A172 (cell line): ENCODE results near the gene SNAPIN. TPM values are rescaled to one million over a fixed set of nuclear protein-coding genes. Genes with fewer than 3 reads are reported as not detected.

Experiments used
- DNase-seq: peaks from one replicate; pipeline ENCODE4 v3.0.0-alpha.2; 2015; ENCODE audit warnings: low spot score
- total RNA-seq: library from RNA; depleted of rRNA; stranded (reverse); fragments of >200 nt; shearing (Covaris generic); gene quantifications from 2 replicates; pipeline ENCODE4 v1.2.3, GENCODE V29; 2014; rRNA removed

Gene SNAPIN
- 150 and 158 TPM in 2 replicates for total RNA-seq

- peak; percentile 86 for DNase-seq
Measured at GRCh38 chr1:153658400-153659174, at the start of gene SNAPIN. TSS of gene SNAPIN (plus strand) at chr1:153658703. CDS start at chr1:153658744, 41 bp downstream.

GRCh38 chr1:153608742-153609584, 49.5 kb upstream of the SNAPIN start:
- DNase-seq, result peak; percentile 98

GRCh38 chr1:153609585-153609907, 49.0 kb upstream of the SNAPIN start:
- peak; percentile 34 for DNase-seq

GRCh38 chr1:153610334-153610733, 48.2 kb upstream of the SNAPIN start:
- peak; percentile 87 for DNase-seq

- peak; percentile 71 for DNase-seq
Measured at GRCh38 chr1:153610811-153611301, 47.6 kb upstream of the SNAPIN start.

- DNase-seq, result no peak
Measured at GRCh38 chr1:153611356-153611755, 47.1 kb upstream of the SNAPIN start.

GRCh38 chr1:153612111-153612754, 46.3 kb upstream of the SNAPIN start:
- no peak for DNase-seq

- DNase-seq, result peak; percentile 79
Measured at GRCh38 chr1:153612755-153613331, 45.7 kb upstream of the SNAPIN start, which contains the start of gene S100A16. TSS of gene S100A16 (minus strand) at chr1:153613137. CDS start at chr1:153608151, 4,986 bp downstream.

- no peak for DNase-seq
Measured at GRCh38 chr1:153613406-153613805, 45.1 kb upstream of the SNAPIN start.

GRCh38 chr1:153614189-153614900, 44.2 kb upstream of the SNAPIN start:
- no peak for DNase-seq

- DNase-seq, result no peak
Measured at GRCh38 chr1:153614906-153615305, 43.6 kb upstream of the SNAPIN start.

GRCh38 chr1:153615406-153615805, 43.1 kb upstream of the SNAPIN start:
- DNase-seq, result no peak

- no peak for DNase-seq
Measured at GRCh38 chr1:153616144-153616916, 42.2 kb upstream of the SNAPIN start, which contains the start of gene S100A14. TSS of gene S100A14 (minus strand) at chr1:153616325. CDS start at chr1:153615858, 467 bp downstream.

GRCh38 chr1:153616917-153617311, 41.6 kb upstream of the SNAPIN start:
- no peak for DNase-seq

GRCh38 chr1:153617663-153618062, 40.8 kb upstream of the SNAPIN start:
- DNase-seq, result peak; percentile 62

GRCh38 chr1:153619171-153619570, 39.3 kb upstream of the SNAPIN start:
- DNase-seq, result no peak

- DNase-seq, result no peak
Measured at GRCh38 chr1:153623101-153623500, 35.4 kb upstream of the SNAPIN start.

GRCh38 chr1:153624965-153625611, 33.4 kb upstream of the SNAPIN start:
- no peak for DNase-seq

GRCh38 chr1:153626477-153626903, 32.0 kb upstream of the SNAPIN start:
- DNase-seq, result no peak
